Trophoblast cell (in vitro differentiated cells and primary cell): ENCODE data around the gene IVL.

Experiments used
- DNase-seq, 2 donors: peaks; one replicate each; pipeline ENCODE4 v3.0.0-alpha.2; 2016
- H2AFZ ChIP-seq: 2 replicates; pipeline ENCODE4 v1.6.1; 2013; ENCODE audit warnings: low read length, moderate library complexity, mild to moderate bottlenecking; ENCODE audit not compliant: insufficient read depth, poor library complexity
- H2AK5ac ChIP-seq: 2 replicates; pipeline ENCODE4 v1.6.1; 2013; ENCODE audit warnings: mild to moderate bottlenecking, low read length
- H2BK120ac ChIP-seq: 2 replicates; pipeline ENCODE4 v1.6.1; 2013; ENCODE audit warnings: low read length, mild to moderate bottlenecking, moderate library complexity; ENCODE audit not compliant: insufficient read depth, poor library complexity
- H2BK12ac ChIP-seq: 2 replicates; pipeline ENCODE4 v1.6.1; 2013; ENCODE audit warnings: mild to moderate bottlenecking, low read length, moderate library complexity
- H2BK5ac ChIP-seq: 2 replicates; pipeline ENCODE4 v1.6.1; 2013; ENCODE audit warnings: low read length, low read depth, moderate library complexity, mild to moderate bottlenecking; ENCODE audit not compliant: poor library complexity
- H3K14ac ChIP-seq: 2 replicates; pipeline ENCODE4 v1.6.1; 2013; ENCODE audit warnings: mild to moderate bottlenecking, low read length
- H3K18ac ChIP-seq: 2 replicates; pipeline ENCODE4 v1.6.1; 2013; ENCODE audit warnings: mild to moderate bottlenecking, low read length
- H3K23ac ChIP-seq: 2 replicates; pipeline ENCODE4 v1.6.1; 2013; ENCODE audit warnings: low read length
- H3K27ac ChIP-seq: 2 replicates; pipeline ENCODE4 v1.5.1; 2013; ENCODE audit warnings: low read depth, mild to moderate bottlenecking, inconsistent platforms, low read length, moderate library complexity
- H3K27me3 ChIP-seq: 2 replicates; pipeline ENCODE4 v1.6.1; 2013; ENCODE audit warnings: inconsistent platforms, mild to moderate bottlenecking, low read length, moderate library complexity; ENCODE audit not compliant: insufficient read depth
- H3K36me3 ChIP-seq, 2 experiments: 1 replicate in 1 of 2; 2 replicates in 1 of 2; pipeline ENCODE4 v1.6.1; 2013; ENCODE audit warnings: low read length in 2 of 2, mild to moderate bottlenecking in 2 of 2, moderate library complexity in 1 of 2; ENCODE audit not compliant: insufficient read depth in 2 of 2, control insufficient read depth in 1 of 2
- H3K4ac ChIP-seq: 2 replicates; pipeline ENCODE4 v1.6.1; 2013; ENCODE audit warnings: low read depth, mild to moderate bottlenecking, low read length, moderate library complexity
- H3K4me1 ChIP-seq, 2 experiments: 1 replicate in 1 of 2; 2 replicates in 1 of 2; pipeline ENCODE4 v1.6.1; 2013; ENCODE audit warnings: low read length in 2 of 2, mild to moderate bottlenecking in 2 of 2, moderate library complexity in 1 of 2; ENCODE audit not compliant: insufficient read depth in 2 of 2, control insufficient read depth in 1 of 2
- H3K4me2 ChIP-seq: 2 replicates; pipeline ENCODE4 v1.6.1; 2013; ENCODE audit warnings: inconsistent platforms, mild to moderate bottlenecking, low read length, moderate library complexity
- H3K4me3 ChIP-seq: 2 replicates; pipeline ENCODE4 v1.5.1; 2013; ENCODE audit warnings: mild to moderate bottlenecking, low read depth, low read length, inconsistent platforms
- H3K79me1 ChIP-seq: one replicate; pipeline ENCODE4 v1.6.1; 2013; ENCODE audit warnings: low read length
- H3K79me2 ChIP-seq: 2 replicates; pipeline ENCODE4 v1.6.1; 2013; ENCODE audit warnings: low read length, mild to moderate bottlenecking; ENCODE audit not compliant: control insufficient read depth, insufficient read depth, poor library complexity
- H3K9ac ChIP-seq: 2 replicates; pipeline ENCODE4 v1.6.1; 2013; ENCODE audit warnings: mild to moderate bottlenecking, low read length
- H3K9me3 ChIP-seq: 2 replicates; pipeline ENCODE4 v1.6.1; 2013; ENCODE audit warnings: low read depth, mild to moderate bottlenecking, control low read depth, inconsistent platforms, low read length; ENCODE audit not compliant: insufficient read depth
- H4K12ac ChIP-seq: 2 replicates; pipeline ENCODE4 v1.6.1; 2013; ENCODE audit warnings: low read depth, mild to moderate bottlenecking, low read length, moderate library complexity
- H4K8ac ChIP-seq: 2 replicates; pipeline ENCODE4 v1.6.1; 2013; ENCODE audit warnings: low read depth, mild to moderate bottlenecking, low read length, moderate library complexity
- H4K91ac ChIP-seq: one replicate; pipeline ENCODE4 v1.6.1; 2013; ENCODE audit warnings: low read depth, mild to moderate bottlenecking, low read length, moderate library complexity
- WGBS: extraction: QIAGEN DNeasy Blood & Tissue Kit; methylation state at CpG from one replicate; pipeline ENCODE4 v1.1.7; 2013; ENCODE audit warnings: missing lambda C conversion rate; ENCODE audit not compliant: insufficient read length, insufficient coverage; ENCODE audit errors: extremely low coverage; 5-methylcytosine and 5-hydroxymethylcytosine counted together

IVL gene

GRCh38 chr1:152946248-152946647 lies 37.9 kb downstream of the IVL start:
- H3K23ac ChIP-seq: no peak overlapping the region
- no peak overlapping the region for H2BK12ac ChIP-seq
- no peaks in the 10 kb centered on the region for H3K27me3 ChIP-seq
- no peak overlapping the region for H3K27ac ChIP-seq
- H2AFZ ChIP-seq: no peak overlapping the region
- no peak overlapping the region for H2AK5ac ChIP-seq
- no peak overlapping the region for H3K14ac ChIP-seq
- no peak for DNase-seq
- H3K79me2 ChIP-seq: no peaks in the 10 kb centered on the region
- H4K91ac ChIP-seq: no peak overlapping the region
- WGBS: no CpG with 5 or more reads among the region's 3 CpGs
- no peak overlapping the region for H3K4me2 ChIP-seq
- H3K18ac ChIP-seq: no peak overlapping the region
- H3K36me3 ChIP-seq: no peaks in the 10 kb centered on the region
- H3K4ac ChIP-seq: no peak overlapping the region
- no peaks in the 10 kb centered on the region for H3K9me3 ChIP-seq
- H3K4me3 ChIP-seq: no peak overlapping the region
- no peak overlapping the region for H4K12ac ChIP-seq
- no peak overlapping the region for H4K8ac ChIP-seq
- H3K4me1 ChIP-seq: no peaks in the 10 kb centered on the region
- H3K9ac ChIP-seq: no peak overlapping the region
- no peak overlapping the region for H2BK120ac ChIP-seq
- H2BK5ac ChIP-seq: no peak overlapping the region
- no peaks in the 10 kb centered on the region for H3K79me1 ChIP-seq

DNA sequence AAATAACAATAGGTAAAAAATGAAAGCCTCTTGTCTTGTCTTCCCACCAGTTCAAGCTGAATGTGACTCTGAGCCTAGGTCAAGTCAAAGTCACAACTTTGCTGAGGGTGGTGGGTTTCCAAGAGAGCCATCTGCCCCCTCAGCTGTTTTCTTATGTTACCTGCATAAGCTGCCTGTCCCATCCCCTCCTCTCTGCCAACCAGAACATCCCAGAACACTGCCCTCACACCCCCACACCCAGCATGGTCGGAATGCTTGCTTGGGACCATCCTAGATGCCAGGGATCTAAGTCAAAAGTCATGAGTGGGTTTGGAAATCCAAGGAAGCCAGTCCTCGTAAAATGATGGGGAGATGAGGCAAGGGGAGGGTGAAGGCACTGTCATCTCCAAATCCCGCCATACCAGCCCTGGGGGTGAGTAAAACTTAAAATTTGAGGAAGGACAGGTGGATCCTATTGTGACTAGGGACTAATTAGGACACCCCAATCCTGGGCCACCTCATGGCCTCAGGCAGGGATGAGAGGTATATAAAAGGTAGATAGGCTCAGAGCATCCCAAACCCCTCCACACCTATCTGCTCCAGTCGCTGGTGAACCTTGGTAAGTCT lies 38.4 kb downstream of the IVL start, which contains the start of gene SPRR5:
Gene SPRR5 (plus strand): TSS at position 556 of the 606 bp plus-strand sequence. CDS start 1,349 bp downstream, outside the sequence.
- no peaks in the 10 kb centered on the region for H3K36me3 ChIP-seq
- no peaks in the 10 kb centered on the region for H3K4me1 ChIP-seq
- H4K12ac ChIP-seq: no peak within 1 kb of the TSS
- DNase-seq: no peak
- WGBS: no CpG with 5 or more reads among the region's 4 CpGs
- no peak within 1 kb of the TSS for H2AK5ac ChIP-seq
- H2AFZ ChIP-seq: no peak within 1 kb of the TSS
- no peak within 1 kb of the TSS for H3K4ac ChIP-seq
- no peak within 1 kb of the TSS for H4K91ac ChIP-seq
- H3K79me1 ChIP-seq: no peaks in the 10 kb centered on the region
- H3K9ac ChIP-seq: no peak within 1 kb of the TSS
- no peaks in the 10 kb centered on the region for H3K9me3 ChIP-seq
- H4K8ac ChIP-seq: no peak within 1 kb of the TSS
- H3K14ac ChIP-seq: no peak within 1 kb of the TSS
- H3K23ac ChIP-seq: no peak within 1 kb of the TSS
- H2BK5ac ChIP-seq: no peak within 1 kb of the TSS
- H2BK120ac ChIP-seq: no peak within 1 kb of the TSS
- no peak within 1 kb of the TSS for H3K18ac ChIP-seq
- no peak within 1 kb of the TSS for H3K27ac ChIP-seq
- no peak within 1 kb of the TSS for H2BK12ac ChIP-seq
- no peak within 1 kb of the TSS for H3K4me2 ChIP-seq
- H3K27me3 ChIP-seq: no peaks in the 10 kb centered on the region
- H3K4me3 ChIP-seq: no peak within 1 kb of the TSS
- H3K79me2 ChIP-seq: no peaks in the 10 kb centered on the region

DNA sequence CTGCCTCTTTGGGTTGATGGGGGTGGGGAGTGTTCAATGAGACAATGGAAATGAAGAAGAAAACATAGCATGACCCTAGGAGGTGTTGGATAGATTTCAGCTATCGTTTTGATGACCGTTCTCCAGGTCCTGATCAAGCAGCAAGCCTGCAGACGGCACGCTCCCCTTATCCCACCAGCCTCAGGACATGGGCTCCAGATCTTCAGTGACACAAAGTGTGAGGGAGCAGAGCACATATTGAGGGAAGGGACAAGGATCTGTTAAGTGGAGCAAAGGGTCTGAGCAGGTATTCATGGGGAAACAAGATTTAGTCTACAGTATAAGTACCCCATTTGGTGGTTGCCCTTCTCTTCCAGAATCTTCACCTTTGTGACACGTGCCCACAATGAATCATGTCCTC lies 43.4 kb downstream of the IVL start:
- DNase-seq: no peak

DNA sequence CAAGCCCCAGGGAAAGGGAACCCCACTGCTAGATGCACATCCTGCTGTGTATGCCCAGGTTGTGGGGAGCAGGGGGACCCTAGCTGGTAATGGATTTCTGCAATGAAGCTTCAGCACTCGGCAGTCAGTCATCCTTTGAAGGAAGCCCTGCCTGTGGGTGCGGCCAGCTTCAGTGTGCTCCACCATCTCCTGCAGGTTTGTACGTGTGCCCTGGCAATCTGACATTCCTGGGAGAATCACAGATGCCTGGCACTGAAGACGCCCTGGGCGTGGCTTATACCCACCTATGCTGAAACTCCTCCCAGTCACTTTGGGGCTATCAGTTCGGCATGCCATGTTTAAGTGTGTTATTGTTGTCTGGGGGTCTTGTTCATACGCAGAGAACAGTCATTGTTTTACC lies 45.4 kb downstream of the IVL start:
- Histone ChIP-seq H3K9ac (no peak overlapping the region), H3K9me3 (no peaks in the 10 kb centered on the region), H3K4me1 (no peaks in the 10 kb centered on the region), H2AK5ac (no peak overlapping the region), H3K79me1 (no peaks in the 10 kb centered on the region), H2BK12ac (no peak overlapping the region), H3K27ac (no peak overlapping the region), H3K27me3 (no peaks in the 10 kb centered on the region), H4K8ac (no peak overlapping the region), H3K36me3 (no peaks in the 10 kb centered on the region), H2BK120ac (no peak overlapping the region), H3K4me2 (no peak overlapping the region), H2AFZ (no peak overlapping the region), H2BK5ac (no peak overlapping the region), H3K79me2 (no peaks in the 10 kb centered on the region), H4K91ac (no peak overlapping the region), H3K4ac (no peak overlapping the region), H3K23ac (no peak overlapping the region), H3K4me3 (no peak overlapping the region), H3K18ac (no peak overlapping the region), H3K14ac (no peak overlapping the region), H4K12ac (no peak overlapping the region)
- no CpG with 5 or more reads among the region's 7 CpGs for WGBS
- DNase-seq: no peak

More for the DNA sequence above, 43.4 kb downstream of the IVL start:
- H4K8ac ChIP-seq: no peak overlapping the region
- H3K4me2 ChIP-seq: no peak overlapping the region
- no peak overlapping the region for H2BK12ac ChIP-seq
- no peaks in the 10 kb centered on the region for H3K79me1 ChIP-seq
- H3K9ac ChIP-seq: no peak overlapping the region
- H3K4me3 ChIP-seq: no peak overlapping the region
- H4K91ac ChIP-seq: no peak overlapping the region
- H4K12ac ChIP-seq: no peak overlapping the region
- no peak overlapping the region for H3K4ac ChIP-seq
- no peak overlapping the region for H2BK120ac ChIP-seq
- no peak overlapping the region for H3K27ac ChIP-seq
- no peak overlapping the region for H3K18ac ChIP-seq
- H2AK5ac ChIP-seq: no peak overlapping the region
- H3K14ac ChIP-seq: no peak overlapping the region
- H2AFZ ChIP-seq: no peak overlapping the region
- H3K23ac ChIP-seq: no peak overlapping the region
- no peaks in the 10 kb centered on the region for H3K79me2 ChIP-seq
- no peaks in the 10 kb centered on the region for H3K9me3 ChIP-seq
- WGBS: no CpG with 5 or more reads among the region's 5 CpGs
- no peak overlapping the region for H2BK5ac ChIP-seq
- no peaks in the 10 kb centered on the region for H3K36me3 ChIP-seq
- H3K4me1 ChIP-seq: no peaks in the 10 kb centered on the region
- no peaks in the 10 kb centered on the region for H3K27me3 ChIP-seq
